Mesendoderm (in vitro differentiated cells): ENCODE measurements around the gene PCCB.
"Not testable (repeated sequence)": the region's sequence is repeated elsewhere in the genome, so short reads cannot be mapped to it uniquely, and the experiment has no call there.

Experiments used
- DNase-seq: peaks from one replicate; pipeline ENCODE4 v3.0.0; 2013
- H2AK5ac ChIP-seq: 2 replicates; pipeline ENCODE4 v1.6.1; 2013; ENCODE audit warnings: low read length, inconsistent platforms
- H2BK120ac ChIP-seq: 2 replicates; pipeline ENCODE4 v1.6.1; 2013; ENCODE audit warnings: low read depth, mild to moderate bottlenecking, low read length, moderate library complexity, mixed read lengths
- H2BK15ac ChIP-seq: replicated peaks from 2 replicates; pipeline ENCODE4 v1.6.1; 2013; ENCODE audit warnings: low read depth, mild to moderate bottlenecking, moderate library complexity
- H2BK5ac ChIP-seq: 2 replicates; pipeline ENCODE4 v1.6.1; 2013; ENCODE audit warnings: low read length, inconsistent platforms
- H3K18ac ChIP-seq: 2 replicates; pipeline ENCODE4 v1.6.1; 2013; ENCODE audit warnings: mild to moderate bottlenecking, low read length, mixed read lengths
- H3K23ac ChIP-seq: one replicate; pipeline ENCODE4 v1.6.1; 2013; ENCODE audit warnings: low read length
- H3K27ac ChIP-seq: 2 replicates; pipeline ENCODE4 v1.5.1; 2013; ENCODE audit warnings: low read depth, mild to moderate bottlenecking, inconsistent platforms, low read length, moderate library complexity
- H3K27me3 ChIP-seq: 2 replicates; pipeline ENCODE4 v1.6.1; 2013; ENCODE audit warnings: low read length, control low read depth, mild to moderate bottlenecking, inconsistent platforms; ENCODE audit not compliant: insufficient read depth, poor library complexity
- H3K36me3 ChIP-seq: 2 replicates; pipeline ENCODE4 v1.6.1; 2013; ENCODE audit warnings: low read length, inconsistent platforms; ENCODE audit not compliant: control insufficient read depth, insufficient read depth
- H3K4ac ChIP-seq: one replicate; pipeline ENCODE4 v1.6.1; 2013; ENCODE audit warnings: low read depth, mild to moderate bottlenecking, low read length, moderate library complexity
- H3K4me1 ChIP-seq: 2 replicates; pipeline ENCODE4 v1.6.1; 2013; ENCODE audit warnings: low read depth, low read length, inconsistent platforms; ENCODE audit not compliant: control insufficient read depth
- H3K4me2 ChIP-seq: 2 replicates; pipeline ENCODE4 v1.6.1; 2013; ENCODE audit warnings: low read length
- H3K4me3 ChIP-seq: 2 replicates; pipeline ENCODE4 v1.5.1; 2013; ENCODE audit warnings: mild to moderate bottlenecking, low read length
- H3K56ac ChIP-seq: one replicate; pipeline ENCODE4 v1.6.1; 2013; ENCODE audit warnings: low read length
- H3K79me1 ChIP-seq: 2 replicates; pipeline ENCODE4 v1.6.1; 2013; ENCODE audit warnings: low read length, inconsistent platforms
- H3K79me2 ChIP-seq: 2 replicates; pipeline ENCODE4 v1.6.1; 2013; ENCODE audit warnings: mild to moderate bottlenecking, low read length; ENCODE audit not compliant: control insufficient read depth, insufficient read depth
- H3K9ac ChIP-seq: 2 replicates; pipeline ENCODE4 v1.6.1; 2013; ENCODE audit warnings: low read length, inconsistent platforms
- H4K5ac ChIP-seq: one replicate; pipeline ENCODE4 v1.6.1; 2013; ENCODE audit warnings: low read length
- H4K8ac ChIP-seq: one replicate; pipeline ENCODE4 v1.6.1; 2013; ENCODE audit warnings: low read depth, mild to moderate bottlenecking, control low read depth, low read length, moderate library complexity
- WGBS: extraction: QIAGEN DNeasy Blood & Tissue Kit; methylation state at CpG from one replicate; pipeline ENCODE4 v1.1.7; 2013; ENCODE audit warnings: low lambda C conversion rate, missing lambda C conversion rate; ENCODE audit not compliant: insufficient coverage; ENCODE audit errors: extremely low coverage; 5-methylcytosine and 5-hydroxymethylcytosine counted together

The PCCB gene

GRCh38 chr3:136375800-136376199, 125.7 kb downstream of the PCCB start:
- not testable (repeated sequence) for H3K4me2 ChIP-seq, H3K56ac ChIP-seq, H3K23ac ChIP-seq, H4K5ac ChIP-seq, H2BK5ac ChIP-seq, H3K27me3 ChIP-seq, H3K79me1 ChIP-seq, H3K4ac ChIP-seq, H3K9ac ChIP-seq, H2BK15ac ChIP-seq, DNase-seq, H3K4me3 ChIP-seq, H2BK120ac ChIP-seq, H4K8ac ChIP-seq, H3K4me1 ChIP-seq, H3K36me3 ChIP-seq, H3K27ac ChIP-seq, H3K79me2 ChIP-seq, H2AK5ac ChIP-seq, H3K18ac ChIP-seq
- no CpG with 5 or more reads among the region's 5 CpGs for WGBS

GRCh38 chr3:136377508-136377907, 127.4 kb downstream of the PCCB start:
- H2AK5ac ChIP-seq: no peak overlapping the region

GRCh38 chr3:136378011-136378410, 127.9 kb downstream of the PCCB start:
- Histone ChIP-seq H2BK15ac (no peak overlapping the region), H3K27me3 (no peaks in the 10 kb centered on the region), H3K4me1 (no peaks in the 10 kb centered on the region), H3K9ac (no peak overlapping the region), H3K79me1 (no peaks in the 10 kb centered on the region), H4K5ac (no peak overlapping the region), H2BK5ac (no peak overlapping the region), H3K36me3 (no peaks in the 10 kb centered on the region), H3K79me2 (no peaks in the 10 kb centered on the region), H3K23ac (no peak overlapping the region), H3K56ac (no peak overlapping the region), H3K27ac (no peak overlapping the region), H2AK5ac (no peak overlapping the region), H4K8ac (no peak overlapping the region), H3K4me2 (no peak overlapping the region), H3K4me3 (no peak overlapping the region), H3K4ac (no peak overlapping the region), H2BK120ac (no peak overlapping the region), H3K18ac (no peak overlapping the region)
- no CpG with 5 or more reads among the region's 1 CpG for WGBS
- no peak for DNase-seq

More at GRCh38 chr3:136377508-136377907, 127.4 kb downstream of the PCCB start:
- H3K79me2 ChIP-seq: no peaks in the 10 kb centered on the region
- H3K27ac ChIP-seq: no peak overlapping the region
- no peak overlapping the region for H3K9ac ChIP-seq
- no peak overlapping the region for H3K4ac ChIP-seq
- no peak overlapping the region for H4K5ac ChIP-seq
- H4K8ac ChIP-seq: no peak overlapping the region
- H3K27me3 ChIP-seq: no peaks in the 10 kb centered on the region
- no CpG with 5 or more reads among the region's 2 CpGs for WGBS
- no peak overlapping the region for H3K56ac ChIP-seq
- H2BK15ac ChIP-seq: no peak overlapping the region
- no peak overlapping the region for H3K4me3 ChIP-seq
- no peak overlapping the region for H2BK120ac ChIP-seq
- no peak overlapping the region for H3K4me2 ChIP-seq
- no peaks in the 10 kb centered on the region for H3K79me1 ChIP-seq
- H2BK5ac ChIP-seq: no peak overlapping the region
- H3K18ac ChIP-seq: no peak overlapping the region
- no peaks in the 10 kb centered on the region for H3K36me3 ChIP-seq
- DNase-seq: no peak
- H3K4me1 ChIP-seq: no peaks in the 10 kb centered on the region
- H3K23ac ChIP-seq: no peak overlapping the region
